GM18511 (cell line): Measurements from ENCODE around the gene ZNF837.
"Not testable (repeated sequence)": the region's sequence is repeated elsewhere in the genome, so short reads cannot be mapped to it uniquely, and the experiment has no call there.

Experiments
- ATAC-seq: cut with Tn5 transposase; IDR thresholded peaks from one replicate; pipeline ENCODE4 v1.9.1; 2021; ENCODE audit warnings: mild to moderate bottlenecking, moderate library complexity; ENCODE audit not compliant: unreplicated experiment

The ZNF837 gene

GRCh38 chr19:58380662-58381459, at the start of gene ZNF837:
ZNF837 (minus strand) TSS chr19:58381030; CDS start chr19:58369332, 11,698 bp downstream.
- ATAC-seq, result peak; percentile 88

GRCh38 chr19:58429745-58430144, 48.9 kb upstream of the ZNF837 start:
- ATAC-seq, result no peak

DNA sequence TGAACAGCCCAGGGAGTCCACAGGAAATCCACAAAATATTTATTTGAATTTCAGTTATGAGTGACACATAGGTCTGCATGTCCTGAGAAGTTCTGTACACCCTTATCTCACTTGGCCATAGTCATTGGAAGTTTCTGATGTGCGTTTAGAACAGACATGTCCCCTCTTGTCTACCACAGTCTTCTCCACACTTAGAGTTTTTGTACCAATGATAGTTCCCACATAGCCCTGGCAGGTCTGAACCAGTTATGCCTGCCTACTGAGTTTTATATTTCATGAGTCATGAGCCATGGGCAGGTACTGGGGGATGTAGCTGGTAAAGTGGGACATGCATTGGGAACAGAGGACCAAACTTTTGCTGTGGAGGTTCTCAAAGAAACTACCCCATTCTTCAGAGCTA, 47.8 kb upstream of the ZNF837 start:
- no peak for ATAC-seq

GRCh38 chr19:58417071-58417470, 36.2 kb upstream of the ZNF837 start:
- no peak for ATAC-seq

- ATAC-seq, result no peak
Observed at GRCh38 chr19:58416604-58417003, 35.8 kb upstream of the ZNF837 start.

DNA sequence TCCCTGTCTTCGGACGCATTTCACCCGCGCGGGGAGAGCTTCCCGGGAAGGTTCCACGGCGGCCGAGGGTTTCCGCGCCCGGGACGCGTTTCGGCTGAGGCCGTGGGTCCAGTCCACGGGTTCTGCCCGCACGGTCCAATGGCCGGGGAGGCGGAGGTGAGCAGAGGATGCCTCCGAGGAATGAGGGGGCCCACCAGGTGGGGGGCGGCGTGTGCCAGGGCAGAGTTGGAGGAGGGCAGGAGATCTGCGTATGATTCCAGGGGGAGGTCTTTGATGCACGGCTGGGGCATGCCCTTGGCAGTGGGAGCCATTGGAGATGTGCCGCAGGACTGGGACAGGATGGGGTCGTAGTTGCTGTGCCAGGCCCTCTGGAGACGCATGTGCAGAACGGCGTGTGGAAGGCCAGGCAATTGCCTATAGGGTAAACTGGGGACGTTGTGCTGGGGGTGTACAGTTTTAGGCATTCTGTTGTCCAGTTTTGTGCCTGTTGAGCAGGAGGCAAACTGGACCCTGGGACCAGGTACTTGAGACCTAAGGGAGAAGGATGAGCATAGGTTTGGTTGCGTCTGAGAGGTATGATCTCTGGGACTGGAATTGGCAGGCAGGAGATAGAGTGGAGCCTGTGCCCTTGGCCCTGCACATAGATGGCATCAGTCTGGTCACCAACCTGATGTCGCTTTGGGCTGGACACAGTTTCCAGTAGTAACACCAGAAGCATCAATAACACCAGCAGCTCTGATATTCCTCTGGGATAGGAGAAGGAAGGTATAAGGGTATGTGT, 28.4 kb upstream of the ZNF837 start:
- ATAC-seq, result peak; percentile 15

- peak; percentile 96 for ATAC-seq
Observed at GRCh38 chr19:58408152-58409009, 27.6 kb upstream of the ZNF837 start, which contains the start of gene ZNF584. ZNF584 (plus strand) TSS chr19:58408649; CDS start chr19:58409148, 499 bp downstream.

GRCh38 chr19:58407658-58408151, 26.9 kb upstream of the ZNF837 start:
- peak; percentile 3 for ATAC-seq

- no peak for ATAC-seq
Observed at GRCh38 chr19:58406818-58407657, 26.2 kb upstream of the ZNF837 start.

GRCh38 chr19:58403920-58404478, 23.2 kb upstream of the ZNF837 start:
- ATAC-seq, result not testable (repeated sequence)

DNA sequence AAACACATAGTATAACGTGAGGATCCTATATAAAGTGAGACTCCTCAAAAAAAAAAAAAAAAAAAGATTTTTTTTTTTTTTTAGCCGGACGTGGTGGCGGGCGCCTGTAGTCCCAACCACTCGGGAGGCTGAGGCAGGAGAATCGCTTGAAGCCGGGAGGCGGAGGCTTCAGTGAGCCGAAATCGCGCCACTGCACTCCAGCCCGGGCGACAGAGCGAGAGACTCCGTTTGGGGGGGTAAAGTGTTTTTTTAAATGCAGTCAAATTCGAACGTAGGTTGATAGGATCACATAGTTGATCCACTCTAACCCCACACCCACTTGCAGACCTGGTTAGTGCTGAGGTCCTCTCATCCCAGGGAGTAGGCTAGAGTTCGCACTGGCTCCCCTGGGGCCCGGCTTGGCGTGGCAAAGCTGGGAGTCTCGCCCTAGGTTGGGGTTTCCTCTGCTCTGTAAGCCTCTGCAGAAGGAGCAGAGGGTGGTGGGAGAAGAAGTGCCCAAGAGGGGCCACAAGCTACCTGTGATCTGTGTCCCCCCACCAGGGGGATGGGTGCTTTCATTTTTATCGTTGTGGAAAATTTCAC, 21.1 kb upstream of the ZNF837 start:
- no peak for ATAC-seq

GRCh38 chr19:58400916-58401839, 20.3 kb upstream of the ZNF837 start:
- peak; percentile 99 for ATAC-seq

DNA sequence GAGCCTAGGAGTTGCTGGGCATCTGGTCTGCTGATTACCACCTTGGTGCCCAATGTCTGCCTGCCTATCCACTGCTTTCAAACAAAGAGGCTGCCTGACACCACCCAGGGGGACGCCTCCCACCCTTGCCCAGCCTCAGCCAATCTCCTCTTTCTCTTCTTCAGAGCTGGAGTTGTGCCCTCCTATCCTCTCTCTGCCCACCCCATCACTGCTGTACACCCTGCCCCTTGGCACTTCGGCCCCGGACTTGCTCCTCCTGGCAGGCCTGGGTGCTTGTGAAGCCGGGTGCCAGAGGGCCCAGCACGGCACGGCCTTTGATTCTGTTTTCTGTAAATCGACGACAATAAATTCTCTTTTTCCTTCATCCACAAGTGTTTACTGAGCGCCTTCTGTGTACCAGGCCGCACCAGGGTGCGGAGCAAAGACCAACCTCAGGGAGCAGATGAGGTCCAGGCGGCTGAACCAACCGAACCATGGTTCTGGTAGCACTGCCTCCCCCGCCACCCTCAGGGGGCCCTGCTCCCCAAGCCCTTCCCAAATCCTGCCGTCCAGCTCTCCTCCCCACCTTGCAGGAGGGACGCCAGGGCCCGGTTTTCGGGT, 19.6 kb upstream of the ZNF837 start:
- ATAC-seq, result no peak

DNA sequence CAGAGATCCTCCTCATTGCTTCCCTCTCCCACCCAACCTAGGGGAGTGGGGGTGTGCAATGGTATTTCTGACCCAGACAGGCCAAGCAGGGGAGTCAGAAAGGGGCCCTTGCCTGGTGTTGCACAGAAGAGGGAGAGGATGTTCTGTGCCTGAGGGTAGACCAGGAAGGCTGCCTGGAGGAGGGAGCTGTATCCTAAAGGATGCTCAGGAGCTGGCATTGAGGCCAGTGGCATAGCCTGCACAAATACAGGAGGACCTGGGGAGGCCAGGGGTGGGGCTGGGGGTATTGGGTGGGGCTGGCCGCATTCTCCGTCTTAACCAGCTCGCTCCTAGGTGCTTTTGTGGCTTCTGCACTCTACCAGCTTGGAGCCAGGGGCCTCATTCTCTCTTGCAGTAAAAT, 19.1 kb upstream of the ZNF837 start:
- no peak for ATAC-seq

- no peak for ATAC-seq
Observed at GRCh38 chr19:58398545-58398944, 17.7 kb upstream of the ZNF837 start.

DNA sequence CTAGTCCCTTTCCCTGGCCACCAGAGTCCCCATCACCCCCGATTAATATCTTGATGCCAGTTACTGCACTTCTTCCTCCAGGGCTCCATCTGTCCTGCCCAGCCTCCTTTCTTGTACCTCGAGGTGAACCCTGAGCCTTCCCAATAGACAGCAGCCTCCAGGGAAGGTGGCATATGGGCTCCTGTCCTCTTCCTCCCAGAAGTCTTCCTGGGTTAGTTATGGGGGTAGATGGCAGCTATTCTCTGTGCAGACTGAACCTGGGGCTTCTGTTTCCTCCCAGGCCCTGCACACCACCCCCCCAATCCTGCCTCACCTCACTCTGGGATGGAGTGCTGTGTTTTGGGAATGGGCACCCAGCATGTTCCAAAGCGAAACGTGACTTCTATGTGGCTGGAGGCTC, 17.3 kb upstream of the ZNF837 start:
- no peak for ATAC-seq

GRCh38 chr19:58397533-58398037, 16.8 kb upstream of the ZNF837 start:
- no peak for ATAC-seq
